GM12875 (cell line): ENCODE data around the gene TSPEAR.
"Not testable (repeated sequence)": the region's sequence is repeated elsewhere in the genome, so short reads cannot be mapped to it uniquely, and the experiment has no call there.

Experiments
- H3K4me3 ChIP-seq: one replicate; pipeline ENCODE4 v1.5.1; 2011; ENCODE audit warnings: low read depth, low read length, control low read depth
- TF ChIP-seq, protein P1 (sequence below): IDR thresholded peaks from 2 replicates; pipeline ENCODE4 v1.5.1; 2011; ENCODE audit warnings: low read depth, mild to moderate bottlenecking, control low read depth, inconsistent platforms, low read length, moderate library complexity, borderline replicate concordance; ENCODE audit not compliant: insufficient read depth

The TSPEAR gene

GRCh38 chr21:44666401-44667320, 44.7 kb downstream of the TSPEAR start, which contains the start of gene KRTAP12-2:
TSS of gene KRTAP12-2 (minus strand) at chr21:44666927. CDS start at chr21:44666886, 41 bp downstream.
- TF ChIP-seq, protein P1, sequence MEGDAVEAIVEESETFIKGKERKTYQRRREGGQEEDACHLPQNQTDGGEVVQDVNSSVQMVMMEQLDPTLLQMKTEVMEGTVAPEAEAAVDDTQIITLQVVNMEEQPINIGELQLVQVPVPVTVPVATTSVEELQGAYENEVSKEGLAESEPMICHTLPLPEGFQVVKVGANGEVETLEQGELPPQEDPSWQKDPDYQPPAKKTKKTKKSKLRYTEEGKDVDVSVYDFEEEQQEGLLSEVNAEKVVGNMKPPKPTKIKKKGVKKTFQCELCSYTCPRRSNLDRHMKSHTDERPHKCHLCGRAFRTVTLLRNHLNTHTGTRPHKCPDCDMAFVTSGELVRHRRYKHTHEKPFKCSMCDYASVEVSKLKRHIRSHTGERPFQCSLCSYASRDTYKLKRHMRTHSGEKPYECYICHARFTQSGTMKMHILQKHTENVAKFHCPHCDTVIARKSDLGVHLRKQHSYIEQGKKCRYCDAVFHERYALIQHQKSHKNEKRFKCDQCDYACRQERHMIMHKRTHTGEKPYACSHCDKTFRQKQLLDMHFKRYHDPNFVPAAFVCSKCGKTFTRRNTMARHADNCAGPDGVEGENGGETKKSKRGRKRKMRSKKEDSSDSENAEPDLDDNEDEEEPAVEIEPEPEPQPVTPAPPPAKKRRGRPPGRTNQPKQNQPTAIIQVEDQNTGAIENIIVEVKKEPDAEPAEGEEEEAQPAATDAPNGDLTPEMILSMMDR = no peak
- no peak within 1 kb of the TSS for H3K4me3 ChIP-seq

DNA sequence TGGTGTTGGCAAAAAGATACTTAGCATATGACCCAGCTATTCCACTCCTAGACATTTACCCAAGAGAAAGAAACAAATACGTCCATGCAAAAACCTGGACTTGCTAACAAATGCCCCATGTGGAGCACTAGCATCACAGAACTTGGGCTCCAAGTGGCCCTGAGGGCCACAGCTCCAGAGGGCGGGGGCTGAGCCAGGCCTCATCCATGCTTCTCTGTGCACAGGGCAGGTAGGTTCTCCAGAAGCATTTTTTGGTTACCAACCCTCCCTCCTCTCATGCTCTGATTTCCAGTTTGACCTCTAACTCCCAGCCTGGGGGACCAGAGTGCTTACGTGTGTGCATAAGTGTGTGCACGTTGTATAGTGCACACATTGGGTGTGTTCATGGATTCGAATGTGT, 46.7 kb downstream of the TSPEAR start:
- H3K4me3 ChIP-seq = no peak overlapping the region
- TF ChIP-seq, protein P1 = no peak

- H3K4me3 ChIP-seq = not testable (repeated sequence)
These were observed 49.8 kb downstream of the TSPEAR start for GRCh38 chr21:44661567-44661966.

DNA sequence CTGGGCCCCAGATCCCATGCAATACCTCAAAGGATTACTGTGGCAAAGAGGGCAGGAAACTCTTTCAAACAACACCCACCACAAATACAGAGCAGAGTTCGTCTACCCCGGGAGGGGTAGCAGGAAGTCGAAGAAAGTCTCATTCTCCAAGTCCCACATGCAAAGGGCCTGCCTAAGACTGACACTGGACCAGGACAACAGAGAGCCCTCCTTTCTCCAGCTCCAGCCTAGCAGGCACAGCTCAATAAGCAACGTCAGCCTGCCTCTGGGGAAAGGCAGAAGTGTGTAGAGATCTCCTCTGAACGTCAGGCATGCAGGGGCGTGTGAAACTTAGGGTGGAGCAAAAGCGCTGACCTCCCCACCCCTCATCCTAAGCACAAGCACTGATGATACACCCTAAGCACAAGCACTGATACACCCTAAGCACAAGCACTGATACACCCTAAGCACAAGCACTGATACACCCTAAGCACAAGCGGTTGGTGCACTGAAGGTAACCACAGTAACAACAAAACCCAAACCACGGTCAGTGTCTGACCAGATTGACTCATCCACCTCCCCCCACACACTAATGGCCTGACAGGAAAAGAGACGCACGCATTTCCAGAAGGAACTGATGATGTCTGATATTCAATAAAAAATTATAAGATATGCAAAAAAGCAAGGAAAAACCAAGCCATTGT, 52.3 kb downstream of the TSPEAR start:
- TF ChIP-seq, protein P1 = no peak
- no peak overlapping the region for H3K4me3 ChIP-seq

DNA sequence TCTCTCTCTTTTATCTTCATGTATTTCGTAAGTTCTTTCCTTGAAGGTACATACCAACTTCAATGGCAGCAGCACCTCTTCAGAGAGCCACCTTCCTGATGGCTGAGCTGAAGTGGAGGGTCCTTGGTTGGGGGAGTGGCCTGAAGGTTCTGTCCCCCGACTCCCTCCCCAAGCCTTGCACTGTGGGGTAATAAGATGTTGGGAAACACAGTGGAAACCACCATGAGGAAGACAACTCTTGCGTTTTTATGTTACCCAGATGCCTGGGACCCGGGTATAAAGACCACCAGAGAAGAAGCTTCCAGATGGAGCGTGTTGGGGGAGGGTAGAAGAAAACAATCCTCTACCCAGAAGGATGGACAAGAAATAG, 52.8 kb downstream of the TSPEAR start:
- no peak overlapping the region for H3K4me3 ChIP-seq
- TF ChIP-seq, protein P1 = no peak

- no peak within 1 kb of the TSS for H3K4me3 ChIP-seq
- TF ChIP-seq, protein P1 = no peak
These were observed 53.5 kb downstream of the TSPEAR start, which contains the start of gene KRTAP12-3 for GRCh38 chr21:44657635-44658540. TSS of gene KRTAP12-3 (plus strand) at chr21:44657932. CDS start at chr21:44657980, 48 bp downstream.

GRCh38 chr21:44656868-44657267, 54.5 kb downstream of the TSPEAR start:
- H3K4me3 ChIP-seq = no peak overlapping the region

More at GRCh38 chr21:44656868-44657267, 54.5 kb downstream of the TSPEAR start:
- TF ChIP-seq, protein P1 = no peak
